VCaP (cell line): ENCODE measurements around the gene RANBP10.
"Not testable (repeated sequence)": the region's sequence is repeated elsewhere in the genome, so short reads cannot be mapped to it uniquely, and the experiment has no call there.

Source experiments
- H3K27ac ChIP-seq: fragments of 450-650 bp; 2 replicates; pipeline ENCODE4 v1.5.1; 2017
- CTCF ChIP-seq: fragments of 450-650 bp; conservative IDR thresholded peaks from 2 replicates; pipeline ENCODE4 v1.5.1; 2017; ENCODE audit warnings: mild to moderate bottlenecking, moderate library complexity

Gene RANBP10

DNA sequence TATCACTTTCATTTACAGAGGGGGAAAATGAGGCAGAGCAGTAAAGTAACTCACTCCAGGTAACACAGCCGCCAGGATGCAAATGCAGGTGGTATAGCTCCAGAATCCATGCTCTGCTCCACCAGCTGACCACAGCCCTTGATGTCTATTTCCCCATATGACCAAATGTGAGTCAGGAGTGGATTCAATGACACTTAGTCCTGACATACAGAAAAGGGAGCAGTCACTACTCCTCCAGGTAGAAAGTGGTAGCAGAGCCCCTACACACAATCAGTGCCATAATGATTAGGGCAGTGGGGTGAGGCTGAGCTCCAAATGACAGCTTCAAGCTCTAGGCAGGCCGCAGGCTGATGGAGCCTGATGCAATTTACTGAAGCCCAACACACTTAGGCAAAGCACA lies 44.0 kb downstream of the RANBP10 start:
- TF ChIP-seq CTCF: no peak
- no peak overlapping the region for H3K27ac ChIP-seq

DNA sequence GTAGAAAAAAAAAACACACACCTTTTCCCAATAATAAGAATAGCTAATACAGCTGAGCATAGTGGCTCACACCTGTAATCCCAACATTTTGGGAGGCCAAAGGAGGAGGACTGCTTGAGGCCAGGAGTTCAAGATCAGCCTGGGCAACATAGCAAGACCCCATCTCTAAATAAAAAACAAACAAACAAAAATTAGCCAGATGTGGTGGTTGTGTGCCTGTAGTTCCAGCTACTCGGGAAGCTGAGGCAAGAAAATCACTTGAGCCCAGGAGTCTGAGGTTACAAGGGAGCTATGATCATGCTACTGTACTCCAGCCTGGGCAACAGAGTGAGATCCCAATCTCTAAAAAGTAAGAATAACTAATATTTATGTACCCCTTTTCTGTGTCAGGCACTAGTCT lies 44.4 kb downstream of the RANBP10 start:
- peak overlapping the region; percentile 84 for H3K27ac ChIP-seq
- TF ChIP-seq CTCF: no peak

GRCh38 chr16:67760956-67761230 lies 45.5 kb downstream of the RANBP10 start:
- TF ChIP-seq CTCF: no peak

GRCh38 chr16:67760206-67760955 lies 46.0 kb downstream of the RANBP10 start:
- no peak for TF ChIP-seq CTCF
- H3K27ac ChIP-seq: peak overlapping the region; percentile 84

More at GRCh38 chr16:67760956-67761230, 45.5 kb downstream of the RANBP10 start:
- H3K27ac ChIP-seq: peak overlapping the region; percentile 84

- TF ChIP-seq CTCF: no peak
- H3K27ac ChIP-seq: peak overlapping the region; percentile 84
Observed at GRCh38 chr16:67758966-67759365, 47.4 kb downstream of the RANBP10 start.

DNA sequence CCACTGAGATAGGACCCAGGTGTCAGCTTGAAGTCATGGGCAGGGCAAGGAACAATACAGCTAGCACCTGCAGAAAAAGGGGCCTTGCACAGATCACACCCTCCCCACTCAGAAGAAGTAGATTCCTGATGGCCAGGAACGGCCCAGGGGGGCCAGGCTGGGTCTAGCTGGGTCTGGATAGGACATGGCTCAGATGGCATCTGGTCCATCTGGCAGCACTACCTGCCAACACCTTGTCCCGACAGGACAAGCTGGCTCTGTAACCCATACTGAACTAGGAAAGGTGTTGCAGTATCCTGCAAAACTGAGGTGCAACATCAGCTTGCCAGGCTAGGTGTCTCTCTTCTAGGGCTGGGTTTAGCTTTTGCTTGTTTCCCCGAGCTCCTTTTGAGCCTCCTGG lies 48.4 kb downstream of the RANBP10 start:
- peak overlapping the region; percentile 84 for H3K27ac ChIP-seq
- no peak for TF ChIP-seq CTCF

DNA sequence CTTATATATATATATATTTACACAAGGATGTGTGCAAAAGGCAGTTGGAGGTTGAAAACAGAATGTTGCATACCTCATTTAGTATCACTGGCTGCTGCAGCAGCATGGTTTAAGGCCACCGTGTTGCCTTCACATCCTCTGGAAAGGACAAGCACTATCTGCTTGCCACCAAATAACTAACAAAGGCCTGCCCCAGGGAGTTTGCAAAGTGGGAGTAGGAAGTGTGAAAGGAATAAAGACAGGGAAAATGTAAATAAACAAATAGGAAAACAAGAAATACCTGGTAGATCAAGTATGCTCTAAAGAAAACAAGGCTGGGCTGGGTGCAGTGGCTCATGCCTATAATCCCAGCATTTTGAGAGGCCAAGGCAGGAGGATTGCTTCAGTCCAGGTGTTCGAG lies 53.7 kb downstream of the RANBP10 start:
- TF ChIP-seq CTCF: no peak
- no peak overlapping the region for H3K27ac ChIP-seq

DNA sequence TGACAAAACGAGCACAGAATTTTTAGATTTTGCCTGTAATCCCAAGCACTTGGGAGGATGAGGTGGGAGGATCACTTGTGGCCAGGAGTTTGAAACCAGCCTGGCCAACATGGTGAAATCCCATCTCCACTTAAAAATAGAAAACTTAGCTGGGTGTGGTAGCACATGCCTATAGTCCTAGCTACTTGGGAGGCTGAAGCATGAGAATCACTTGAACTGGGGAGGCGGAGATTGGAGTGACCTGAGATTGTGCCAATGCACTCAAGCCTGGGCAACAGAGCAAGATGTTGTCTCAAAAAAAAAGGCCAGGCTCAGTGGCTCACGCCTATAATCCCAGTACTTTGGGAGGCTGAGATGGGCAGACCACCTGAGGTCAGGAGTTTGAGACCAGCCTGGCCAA lies 55.0 kb downstream of the RANBP10 start:
- not testable (repeated sequence) for H3K27ac ChIP-seq
